Psoas muscle (tissue), 8 donors: ENCODE measurements around the gene NKX2-4. TPM values are rescaled to one million over a fixed set of nuclear protein-coding genes. Genes with fewer than 3 reads are reported as not detected.

ENCODE experiments used
- ATAC-seq, 4 donors: fragments of 200-7000 bp; cut with Tn5 transposase; one replicate each; pipeline ENCODE4 v1.9.1; 2020; ENCODE audit warnings: moderate library complexity in 3 of 4, mild to moderate bottlenecking in 2 of 4
- DNase-seq, 2 donors: peaks; one replicate each; pipeline ENCODE4 v3.0.0-alpha.2; 2020
- H3K27ac ChIP-seq: fragments of 200-600 bp; one replicate; pipeline ENCODE4 v1.8.0; 2022
- H3K27me3 ChIP-seq, 3 donors: fragments of 200-600 bp in 1 of 3; one replicate each; pipeline versions ENCODE4 v1.6.1 to v1.8.0; 2013 to 2022; ENCODE audit warnings: low read length in 2 of 3, mild to moderate bottlenecking in 2 of 3, moderate library complexity in 1 of 3; ENCODE audit not compliant: insufficient read depth in 3 of 3
- H3K36me3 ChIP-seq, 2 donors: fragments of 200-600 bp in 1 of 2; one replicate each; pipeline versions ENCODE4 v1.6.1 to v1.8.0; 2013 to 2022; ENCODE audit warnings: low read depth in 1 of 2, mild to moderate bottlenecking in 1 of 2, moderate library complexity in 1 of 2; ENCODE audit not compliant: insufficient read depth in 1 of 2
- H3K4me1 ChIP-seq: fragments of 200-600 bp; one replicate; pipeline ENCODE4 v1.8.0; 2022
- H3K4me3 ChIP-seq: fragments of 200-600 bp; one replicate; pipeline ENCODE4 v1.8.0; 2022; ENCODE audit warnings: mild to moderate bottlenecking
- H3K9me3 ChIP-seq: fragments of 200-600 bp; one replicate; pipeline ENCODE4 v1.8.0; 2022
- CTCF ChIP-seq: fragments of 200-600 bp; IDR thresholded peaks from one replicate; pipeline ENCODE4 v1.8.0; 2022; ENCODE audit warnings: antibody characterized with exemption
- WGBS, 3 donors: extraction: QIAGEN DNeasy Blood & Tissue Kit; methylation state at CpG; one replicate each; pipeline versions ENCODE4 v1.1.6 to v1.1.7; 2013; 5-methylcytosine and 5-hydroxymethylcytosine counted together
- intact Hi-C, 2 donors: fragments of 100-400 bp; cut with DNase I; formaldehyde crosslinking; loops; one replicate each; pipeline versions ENCODE4 v1.11.0 to v1.14.2; 2022
- long read RNA-seq, 2 donors: library from polyadenylated mRNA; unstranded; transcript quantifications; one replicate each; pipeline ENCODE4 v2.0.0, GENCODE V29; 2021
- polyA plus RNA-seq, 3 donors: library from polyadenylated mRNA; stranded (reverse); fragments of 200-250 nt; gene quantifications; one replicate each; pipeline ENCODE4 v1.2.3, GENCODE V29; 2013
- total RNA-seq, 4 donors: library from RNA; stranded (reverse); fragmentation: NEBNext Ultra II Directional in 2 of 4; extraction: Animal tissue kit (Norgen Biotek cat#: 25700) in 2 of 4; gene quantifications; one replicate each; pipeline versions ENCODE4 v1.2.1 to v1.2.4, GENCODE V29; 2021 to 2023
- donor health status: healthy with polysubstance abuse.
- donor health status: DM: no; HTN: no; CAD: no; lungs with moderate emphysema.
- donor health status: Bipolar disorder and iron deficiency.
- donor health status: healthy.
- donor health status: DM: yes; HTN: yes; CAD: no.
- donor health status: DM: no; HTN: no; CAD: no.
- donor health status: DM: no; HTN: no; CAD: no.
- donor health status: DM: yes; HTN: yes; CAD: no.

Gene NKX2-4
- total RNA-seq (not detected), polyA plus RNA-seq (not detected)
- long read RNA-seq, donor 1: 0 reads
- long read RNA-seq, donor 2: 0 reads

- Histone ChIP-seq H3K9me3 (no peaks in the 10 kb centered on the region), H3K4me3 (peak within 1 kb of the TSS; percentile 46), H3K36me3 (no peaks in the 10 kb centered on the region), H3K27ac (no peak within 1 kb of the TSS), H3K4me1 (peaks cover 5% of the 10 kb centered on the region), H3K27me3 (peaks cover 16 to 96% (median 24%) of the 10 kb centered on the region in 3 donors)
- TF ChIP-seq CTCF: no peak
- no peak for DNase-seq
- intact Hi-C loops: loop anchor here in 1 of 2 donors (10.0 kb wide), 1 partner anchor 163 kb away; no protein-coding TSS in a partner anchor
- 4 to 6% (median 6%) methylated on average over 56 to 57 of the region's 57 CpGs for WGBS, 3 donors
- no peak for ATAC-seq
Measured at GRCh38 chr20:21397341-21398108, at the start of gene NKX2-4. TSS of gene NKX2-4 (minus strand) at chr20:21397526. CDS start at chr20:21397399, 127 bp downstream.

GRCh38 chr20:21437816-21438215 is 40.5 kb upstream of the NKX2-4 start:
- intact Hi-C loops: no loop called here
- DNase-seq: no peak
- no peaks in the 10 kb centered on the region for H3K4me1 ChIP-seq
- no peak overlapping the region for H3K27ac ChIP-seq
- 83 to 87% (median 85%) methylated on average over 2 of the region's 2 CpGs for WGBS, 3 donors
- no peaks in the 10 kb centered on the region for H3K36me3 ChIP-seq
- no peaks in the 10 kb centered on the region for H3K9me3 ChIP-seq
- no peak overlapping the region for H3K4me3 ChIP-seq
- no peak for TF ChIP-seq CTCF
- no peak for ATAC-seq
- no peaks in the 10 kb centered on the region for H3K27me3 ChIP-seq

- no peaks in the 10 kb centered on the region for H3K9me3 ChIP-seq
- ATAC-seq (no peak), DNase-seq (no peak)
- no peaks in the 10 kb centered on the region for H3K27me3 ChIP-seq
- no peak overlapping the region for H3K4me3 ChIP-seq
- WGBS, 3 donors: 88 to 92% (median 92%) methylated on average over 1 of the region's 1 CpG
- TF ChIP-seq CTCF: no peak
- H3K4me1 ChIP-seq: no peaks in the 10 kb centered on the region
- H3K27ac ChIP-seq: no peak overlapping the region
- no peaks in the 10 kb centered on the region for H3K36me3 ChIP-seq
- intact Hi-C loops: no loop called here
Measured at GRCh38 chr20:21437248-21437647, 39.9 kb upstream of the NKX2-4 start.

GRCh38 chr20:21436205-21436604 is 38.9 kb upstream of the NKX2-4 start:
- DNase-seq (no peak), ATAC-seq (no peak)
- Histone ChIP-seq H3K27me3 (no peaks in the 10 kb centered on the region), H3K4me3 (no peak overlapping the region), H3K36me3 (no peaks in the 10 kb centered on the region), H3K4me1 (no peaks in the 10 kb centered on the region), H3K9me3 (no peaks in the 10 kb centered on the region), H3K27ac (no peak overlapping the region)
- 54 to 58% (median 57%) methylated on average over 4 of the region's 4 CpGs for WGBS, 3 donors
- no peak for TF ChIP-seq CTCF
- intact Hi-C loops: no loop called here
